Esophagus squamous epithelium (tissue), 4 donors: ENCODE measurements around the gene OR7A17.

Experiments
- CTCF ChIP-seq, 6 experiments: fragments of 450-650 bp in 4 of 6; fragments of 200-600 bp in 2 of 6; sonication (generic) in 2 of 6; IDR thresholded peaks; one replicate each; pipeline ENCODE4 v1.5.1; 2016 to 2019; ENCODE audit warnings: antibody characterized with exemption in 6 of 6, mild to moderate bottlenecking in 4 of 6, moderate library complexity in 4 of 6
- POLR2A ChIP-seq, 4 donors: fragments of 450-650 bp; IDR thresholded peaks; one replicate each; pipeline ENCODE4 v1.6.1; 2017; ENCODE audit warnings: antibody characterized with exemption in 4 of 4, mild to moderate bottlenecking in 4 of 4, moderate library complexity in 3 of 4

GRCh38 chr19:14868497-14868896 lies 17.4 kb downstream of the OR7A17 start:
- TF ChIP-seq CTCF (IDR thresholded peaks at IDR 0.05) (no peak), POLR2A (IDR thresholded peaks at IDR 0.05) (no peak)
